Panc1 (cell line): ENCODE data around the gene COL4A2. TPM values are rescaled to one million over a fixed set of nuclear protein-coding genes. Genes with fewer than 3 reads are reported as not detected.
"Not testable (repeated sequence)": the region's sequence is repeated elsewhere in the genome, so short reads cannot be mapped to it uniquely, and the experiment has no call there.

Experiments
- ATAC-seq: fragments of 200-7000 bp; cut with Tn5 transposase; 2 replicates; pipeline ENCODE4 v1.9.1; 2020; ENCODE audit warnings: mild to moderate bottlenecking, moderate library complexity
- BruUV-seq: library from RNA; stranded (reverse); fragments of 400-500 nt; replicated peaks from 2 replicates; lab custom pipeline; 2021; lab: Mats Ljungman, UMichigan
- CTCF ChIA-PET: fragments of 300-600 bp; sonication (Branson Sonifier 250); formaldehyde crosslinking; loops from one replicate; lab custom pipeline; 2022; ENCODE audit warnings: antibody characterized with exemption; lab: Charles Lee
- POLR2A ChIA-PET: fragments of 300-600 bp; sonication (Branson Sonifier 250); formaldehyde crosslinking; loops from one replicate; lab custom pipeline; 2022; ENCODE audit warnings: antibody characterized with exemption; lab: Charles Lee
- DNase-seq: peaks from one replicate; pipeline ENCODE4 v3.0.0-alpha.2; 2010; ENCODE audit warnings: low read depth, low spot score
- H3K27ac ChIP-seq: 2 replicates; pipeline ENCODE4 v1.5.1; 2011; ENCODE audit warnings: mild to moderate bottlenecking, low read length, inconsistent platforms
- H3K27me3 ChIP-seq: fragments of 200-500 bp; sonication (Bioruptor generic); 2 replicates; pipeline ENCODE4 v1.6.0; 2014; ENCODE audit warnings: low read length, inconsistent platforms; ENCODE audit not compliant: control insufficient read depth, insufficient read depth
- H3K36me3 ChIP-seq: fragments of 200-500 bp; sonication (Bioruptor generic); 2 replicates; pipeline ENCODE4 v1.5.1; 2014; ENCODE audit warnings: inconsistent platforms, mild to moderate bottlenecking, low read length, moderate library complexity; ENCODE audit not compliant: control insufficient read depth, insufficient read depth
- H3K4me1 ChIP-seq: 2 replicates; pipeline ENCODE4 v1.5.1; 2011; ENCODE audit warnings: inconsistent platforms, mild to moderate bottlenecking, low read length, moderate library complexity; ENCODE audit not compliant: control insufficient read depth, insufficient read depth
- H3K4me3 ChIP-seq, 2 experiments: 2 replicates each; pipeline ENCODE4 v1.5.1; 2011 to 2012; ENCODE audit warnings: low read depth in 2 of 2, low read length in 2 of 2, mild to moderate bottlenecking in 2 of 2, inconsistent platforms in 1 of 2, moderate library complexity in 1 of 2
- H3K9me3 ChIP-seq: fragments of 200-500 bp; sonication (Bioruptor generic); 2 replicates; pipeline ENCODE4 v1.5.1; 2014; ENCODE audit warnings: low read depth, mild to moderate bottlenecking, inconsistent platforms, low read length, moderate library complexity; ENCODE audit not compliant: control insufficient read depth, insufficient read depth
- CTCF ChIP-seq: fragments of 450-650 bp; IDR thresholded peaks from 2 replicates; pipeline ENCODE4 v1.5.1; 2017; ENCODE audit warnings: mild to moderate bottlenecking
- POLR2AphosphoS5 ChIP-seq: IDR thresholded peaks from 2 replicates; pipeline ENCODE4 v1.6.1; 2012; ENCODE audit warnings: mild to moderate bottlenecking, low read depth, low read length, moderate library complexity
- REST ChIP-seq, 2 experiments: IDR thresholded peaks; 2 replicates each; pipeline ENCODE4 v1.6.1; 2011 to 2012; ENCODE audit warnings: low read depth in 2 of 2, control low read depth in 1 of 2, low read length in 1 of 2, mild to moderate bottlenecking in 1 of 2, moderate library complexity in 1 of 2; ENCODE audit not compliant: insufficient read depth in 1 of 2
- SIN3A ChIP-seq: IDR thresholded peaks from 2 replicates; pipeline ENCODE4 v1.6.1; 2012; ENCODE audit warnings: low read depth, mild to moderate bottlenecking, low read length, moderate library complexity, borderline replicate concordance; ENCODE audit not compliant: insufficient read depth
- TCF7L2 ChIP-seq: IDR thresholded peaks from 2 replicates; pipeline ENCODE4 v1.6.1; 2011; ENCODE audit warnings: mild to moderate bottlenecking, low read depth, low read length, inconsistent platforms
- in situ Hi-C: cut with HindIII; loops from 2 replicates; pipeline ENCODE4 v1.10.0; 2016; ENCODE audit warnings: low sequenced_read_pairs, low pct_unique_long_range_greater_than_20kb
- intact Hi-C: fragments of 100-400 bp; cut with micrococcal nuclease; formaldehyde crosslinking; loops from one replicate; pipeline ENCODE4 v1.10.0; 2022; ENCODE audit not compliant: unreplicated experiment
- total RNA-seq: library from RNA; stranded (reverse); gene quantifications from one replicate; pipeline ENCODE4 v1.2.1, GENCODE V29; 2021; ENCODE audit not compliant: unreplicated experiment

The COL4A2 gene
- total RNA-seq, 1 experiment from 2014 or later: 3.0 TPM

- ATAC-seq (no peak), DNase-seq (no peak)
- CTCF ChIA-PET: no interaction called here
- no peak for TF ChIP-seq REST (IDR thresholded peaks at IDR 0.05; ENCODE audit: insufficient read depth in 1 of 2, low read depth in 2 of 2, low read length in 1 of 2)
- TF ChIP-seq CTCF: no peak
- no peak for TF ChIP-seq TCF7L2
- TF ChIP-seq POLR2AphosphoS5: no peak
- TF ChIP-seq SIN3A: no peak
- Histone ChIP-seq H3K27ac (no peak overlapping the region), H3K4me1 (no peaks in the 10 kb centered on the region), H3K9me3 (no peaks in the 10 kb centered on the region), H3K36me3 (no peaks in the 10 kb centered on the region), H3K4me3 (no peak overlapping the region), H3K27me3 (no peaks in the 10 kb centered on the region)
- POLR2A ChIA-PET: no interaction called here
- in situ Hi-C loops (no loop called here), intact Hi-C loops (no loop called here)
- BruUV-seq: no TSS peak
These were observed 87.3 kb downstream of the COL4A2 start for GRCh38 chr13:110394371-110394841.

- H3K4me1 ChIP-seq, DNase-seq, POLR2A ChIA-PET, in situ Hi-C loops, intact Hi-C loops, H3K36me3 ChIP-seq, H3K4me3 ChIP-seq, H3K27me3 ChIP-seq, BruUV-seq, H3K9me3 ChIP-seq, ATAC-seq, CTCF ChIA-PET, H3K27ac ChIP-seq: not testable (repeated sequence)
These were observed 88.5 kb downstream of the COL4A2 start for GRCh38 chr13:110395616-110396015.

GRCh38 chr13:110396476-110396875 is 89.4 kb downstream of the COL4A2 start:
- ATAC-seq (no peak), DNase-seq (no peak)
- H3K9me3 ChIP-seq: no peaks in the 10 kb centered on the region
- H3K27me3 ChIP-seq: no peaks in the 10 kb centered on the region
- no peaks in the 10 kb centered on the region for H3K4me1 ChIP-seq
- BruUV-seq: no TSS peak
- H3K27ac ChIP-seq: no peak overlapping the region
- TF ChIP-seq CTCF (no peak), REST (IDR thresholded peaks at IDR 0.05; ENCODE audit: insufficient read depth in 1 of 2, low read depth in 2 of 2, low read length in 1 of 2) (no peak), POLR2AphosphoS5 (no peak), SIN3A (no peak), TCF7L2 (no peak)
- in situ Hi-C loops: no loop called here
- CTCF ChIA-PET: no interaction called here
- POLR2A ChIA-PET: no interaction called here
- intact Hi-C loops: no loop called here
- no peaks in the 10 kb centered on the region for H3K36me3 ChIP-seq
- no peak overlapping the region for H3K4me3 ChIP-seq
